22Rv1 (cell line): ENCODE data around the gene PCSK6.

ENCODE experiments used
- ZFX ChIP-seq: fragments of 450-650 bp; IDR thresholded peaks from 2 replicates; pipeline ENCODE4 v1.6.1; 2017; ENCODE audit warnings: antibody characterized with exemption, borderline replicate concordance
- TF ChIP-seq, protein P1 (sequence below): fragments of 450-650 bp; IDR thresholded peaks from 2 replicates; pipeline ENCODE4 v1.5.1; 2017; ENCODE audit warnings: mild to moderate bottlenecking

DNA sequence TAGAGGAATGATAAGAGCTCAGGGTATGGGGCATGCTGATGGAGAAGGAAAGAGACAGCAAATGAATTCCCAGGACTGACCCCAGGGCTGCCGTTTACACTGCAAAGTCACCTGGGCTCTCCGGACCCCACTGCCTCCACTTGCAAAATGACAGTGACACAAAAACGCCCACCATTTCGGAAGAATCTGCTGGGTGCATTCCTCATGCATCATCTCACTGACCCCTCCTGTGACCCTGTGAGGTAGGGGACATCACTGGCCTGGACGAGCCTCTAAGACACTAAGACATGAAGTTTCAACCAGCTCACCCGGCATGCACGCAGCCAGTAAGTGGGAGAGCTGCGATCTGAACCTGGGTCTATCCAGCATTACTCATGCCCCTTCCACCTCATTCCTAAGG lies 60.3 kb downstream of the PCSK6 start:
- TF ChIP-seq, protein P1, sequence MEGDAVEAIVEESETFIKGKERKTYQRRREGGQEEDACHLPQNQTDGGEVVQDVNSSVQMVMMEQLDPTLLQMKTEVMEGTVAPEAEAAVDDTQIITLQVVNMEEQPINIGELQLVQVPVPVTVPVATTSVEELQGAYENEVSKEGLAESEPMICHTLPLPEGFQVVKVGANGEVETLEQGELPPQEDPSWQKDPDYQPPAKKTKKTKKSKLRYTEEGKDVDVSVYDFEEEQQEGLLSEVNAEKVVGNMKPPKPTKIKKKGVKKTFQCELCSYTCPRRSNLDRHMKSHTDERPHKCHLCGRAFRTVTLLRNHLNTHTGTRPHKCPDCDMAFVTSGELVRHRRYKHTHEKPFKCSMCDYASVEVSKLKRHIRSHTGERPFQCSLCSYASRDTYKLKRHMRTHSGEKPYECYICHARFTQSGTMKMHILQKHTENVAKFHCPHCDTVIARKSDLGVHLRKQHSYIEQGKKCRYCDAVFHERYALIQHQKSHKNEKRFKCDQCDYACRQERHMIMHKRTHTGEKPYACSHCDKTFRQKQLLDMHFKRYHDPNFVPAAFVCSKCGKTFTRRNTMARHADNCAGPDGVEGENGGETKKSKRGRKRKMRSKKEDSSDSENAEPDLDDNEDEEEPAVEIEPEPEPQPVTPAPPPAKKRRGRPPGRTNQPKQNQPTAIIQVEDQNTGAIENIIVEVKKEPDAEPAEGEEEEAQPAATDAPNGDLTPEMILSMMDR, result no peak
- TF ChIP-seq ZFX, result no peak
